Measurements from ENCODE around the gene IRF9. TPM values are rescaled to one million over a fixed set of nuclear protein-coding genes. Genes with fewer than 3 reads are reported as not detected.
A peak's percentile ranks its signal among the peaks of the same experiment; 100 is the strongest.

The IRF9 gene
- total and polyA plus RNA-seq, 2 of the 4 experiments (the other 2 are of a cell fraction): 25.6 to 34.6 TPM

- BruUV-seq (replicated peaks): no TSS peak
- no peak overlapping the region for H2AFZ ChIP-seq (replicated peaks; ENCODE audit: low read length, poor library complexity)
- H3K4me2 ChIP-seq (ENCODE audit: low read depth, low read length): peak overlapping the region; percentile 96
- H2AK5ac ChIP-seq (ENCODE audit: low read depth, low read length): peak overlapping the region; percentile 25; the same call in 1 of the 2 replicates
- no peak overlapping the region for H2AK9ac ChIP-seq (replicated peaks; ENCODE audit: low read depth, low read length, poor library complexity)
- H3K9me3 ChIP-seq (ENCODE audit: control insufficient read depth, insufficient read depth, low read length): no peaks in the 10 kb centered on the region
- 0 out of 2 replicates have a peak overlapping the region, but pooled peaks have one; percentile 28 for H3K4ac ChIP-seq (ENCODE audit: low read depth, low read length)
- DNase-seq (no peak), ATAC-seq (ENCODE audit: low read depth) (no peak)
- intact Hi-C loops (cut with micrococcal nuclease): no loop called here
- H3K27me3 ChIP-seq (ENCODE audit: control insufficient read depth, insufficient read depth, low read length): no peaks in the 10 kb centered on the region
- no CpG with 5 or more reads among the region's 2 CpGs for WGBS, 2 experiments (ENCODE audit: extremely low coverage in 2 of 2, insufficient read length in 1 of 2)
- H3K4me3 ChIP-seq (ENCODE audit: insufficient read depth, low read depth, low read length): no peak overlapping the region
- dilution Hi-C loops (cut with HindIII; ENCODE audit: low sequenced_read_pairs, unreplicated experiment): no loop called here
- peaks cover 10% of the 10 kb centered on the region for H3K4me1 ChIP-seq (ENCODE audit: control insufficient read depth, insufficient read depth, low read length)
- peak overlapping the region; percentile 76; the same call in 1 of the 2 replicates for H3K9ac ChIP-seq (ENCODE audit: low read depth, low read length)
- peak overlapping the region; percentile 8; the same call in 1 of the 2 replicates for H3K27ac ChIP-seq (ENCODE audit: insufficient read depth, low read length)
- H3K18ac ChIP-seq (ENCODE audit: low read depth, low read length): no peak overlapping the region
- H3K79me1 ChIP-seq (ENCODE audit: low read depth in 1 of 2, low read length in 2 of 2): peaks cover 31 to 71% of the 10 kb centered on the region in 2 experiments
- peaks cover 12% of the 10 kb centered on the region for H3K36me3 ChIP-seq (ENCODE audit: control insufficient read depth, insufficient read depth, low read length)
- H4K5ac ChIP-seq (ENCODE audit: low read depth, low read length): no peak overlapping the region
- peak overlapping the region; percentile 71 for H2BK5ac ChIP-seq (ENCODE audit: low read depth, low read length, poor library complexity, severe bottlenecking)
- peaks cover 15% of the 10 kb centered on the region for H3K9me1 ChIP-seq (ENCODE audit: insufficient read depth, low read length)
- H4K20me1 ChIP-seq (ENCODE audit: insufficient read depth, low read length): peaks cover 18% of the 10 kb centered on the region
- H2BK20ac ChIP-seq (ENCODE audit: low read depth, low read length): no peak overlapping the region
- POLR2A ChIA-PET (ENCODE audit: unreplicated experiment): no interaction called here
- H3K56ac ChIP-seq (ENCODE audit: extremely low read depth, insufficient read depth, low read length): no peak overlapping the region
- in situ Hi-C loops (cut with MboI; ENCODE audit: low sequenced_read_pairs): loop anchor here (25.0 kb wide), 2 partner anchors 833 to 1058 kb away; partner anchors contain the start of genes ACIN1, BCL2L2, C14orf119 and PABPN1
- H4K91ac ChIP-seq (ENCODE audit: insufficient read depth, low read depth, low read length): no peak overlapping the region
- CTCF ChIA-PET: interaction anchor here (0.6 kb wide), 1 partner anchor 298 kb away, joined by 3 read pairs; no protein-coding TSS in a partner anchor
- TF ChIP-seq, protein P1, sequence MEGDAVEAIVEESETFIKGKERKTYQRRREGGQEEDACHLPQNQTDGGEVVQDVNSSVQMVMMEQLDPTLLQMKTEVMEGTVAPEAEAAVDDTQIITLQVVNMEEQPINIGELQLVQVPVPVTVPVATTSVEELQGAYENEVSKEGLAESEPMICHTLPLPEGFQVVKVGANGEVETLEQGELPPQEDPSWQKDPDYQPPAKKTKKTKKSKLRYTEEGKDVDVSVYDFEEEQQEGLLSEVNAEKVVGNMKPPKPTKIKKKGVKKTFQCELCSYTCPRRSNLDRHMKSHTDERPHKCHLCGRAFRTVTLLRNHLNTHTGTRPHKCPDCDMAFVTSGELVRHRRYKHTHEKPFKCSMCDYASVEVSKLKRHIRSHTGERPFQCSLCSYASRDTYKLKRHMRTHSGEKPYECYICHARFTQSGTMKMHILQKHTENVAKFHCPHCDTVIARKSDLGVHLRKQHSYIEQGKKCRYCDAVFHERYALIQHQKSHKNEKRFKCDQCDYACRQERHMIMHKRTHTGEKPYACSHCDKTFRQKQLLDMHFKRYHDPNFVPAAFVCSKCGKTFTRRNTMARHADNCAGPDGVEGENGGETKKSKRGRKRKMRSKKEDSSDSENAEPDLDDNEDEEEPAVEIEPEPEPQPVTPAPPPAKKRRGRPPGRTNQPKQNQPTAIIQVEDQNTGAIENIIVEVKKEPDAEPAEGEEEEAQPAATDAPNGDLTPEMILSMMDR (conservative IDR thresholded peaks at IDR 0.05; ENCODE audit: low read depth, low read length): no peak
- TF ChIP-seq RFX5 (IDR thresholded peaks at IDR 0.05; ENCODE audit: low read depth, low read length) (no peak), CEBPB (IDR thresholded peaks at IDR 0.05; ENCODE audit: low read depth, low read length) (no peak), MAFK (IDR thresholded peaks at IDR 0.05; ENCODE audit: low read depth, low read length) (no peak), BHLHE40 (IDR thresholded peaks at IDR 0.05; ENCODE audit: low read depth, low read length) (no peak), RAD21 (IDR thresholded peaks at IDR 0.05; ENCODE audit: low read length) (no peak), MAZ (IDR thresholded peaks at IDR 0.05; ENCODE audit: borderline replicate concordance, low read depth, low read length) (no peak), CHD1 (IDR thresholded peaks at IDR 0.05; ENCODE audit: low read depth, low read length) (no peak), FOS (IDR thresholded peaks at IDR 0.05; ENCODE audit: low read depth, low read length) (no peak), NFE2L2 (IDR thresholded peaks at IDR 0.05; ENCODE audit: low read depth, low read length) (no peak), ELK1 (IDR thresholded peaks at IDR 0.05; ENCODE audit: borderline replicate concordance, low read depth, low read length) (no peak), RCOR1 (IDR thresholded peaks at IDR 0.05; ENCODE audit: insufficient replicate concordance, low read length) (no peak), MXI1 (IDR thresholded peaks at IDR 0.05; ENCODE audit: borderline replicate concordance, low read depth, low read length) (no peak), POLR2A (IDR thresholded peaks at IDR 0.05; ENCODE audit: low read depth, low read length) (no peak), SMC3 (IDR thresholded peaks at IDR 0.05; ENCODE audit: low read depth, low read length) (no peak)
- TF ChIP-seq, protein P2, sequence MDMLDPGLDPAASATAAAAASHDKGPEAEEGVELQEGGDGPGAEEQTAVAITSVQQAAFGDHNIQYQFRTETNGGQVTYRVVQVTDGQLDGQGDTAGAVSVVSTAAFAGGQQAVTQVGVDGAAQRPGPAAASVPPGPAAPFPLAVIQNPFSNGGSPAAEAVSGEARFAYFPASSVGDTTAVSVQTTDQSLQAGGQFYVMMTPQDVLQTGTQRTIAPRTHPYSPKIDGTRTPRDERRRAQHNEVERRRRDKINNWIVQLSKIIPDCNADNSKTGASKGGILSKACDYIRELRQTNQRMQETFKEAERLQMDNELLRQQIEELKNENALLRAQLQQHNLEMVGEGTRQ (IDR thresholded peaks at IDR 0.05; ENCODE audit: low read depth, low read length): no peak
- no peak overlapping the region; a peak in 1 of 4 replicates for H4K8ac ChIP-seq (ENCODE audit: low read depth in 2 of 2, low read length in 2 of 2)
- H3K23ac ChIP-seq (ENCODE audit: low read depth, low read length): peak overlapping the region; percentile 68; the same call in 1 of the 2 replicates
- no peak overlapping the region for H2BK15ac ChIP-seq (ENCODE audit: low read depth, low read length)
- peak overlapping the region; percentile 72 for H3K14ac ChIP-seq (replicated peaks; ENCODE audit: low read depth, low read length)
- H2BK120ac ChIP-seq (ENCODE audit: low read depth, low read length): no peak overlapping the region
These were observed 15.8 kb upstream of the IRF9 start for GRCh38 chr14:24145219-24145618.

All from IMR-90 (cell line).